K562 (cell line): ENCODE measurements around the gene GPATCH2. TPM values are rescaled to one million over a fixed set of nuclear protein-coding genes. Genes with fewer than 3 reads are reported as not detected.

Source experiments
- ATAC-seq: fragments of 200-7000 bp; cut with Tn5 transposase; 3 replicates; pipeline ENCODE4 v1.9.1; 2020; ENCODE audit warnings: moderate library complexity
- BruUV-seq: library from RNA; stranded (reverse); fragments of 400-500 nt; replicated peaks from 2 replicates; lab custom pipeline; 2021; lab: Mats Ljungman, UMichigan
- CTCF ChIA-PET: fragments of 300-600 bp; formaldehyde crosslinking; extraction: SDS; loops from one replicate; lab custom pipeline; 2021; ENCODE audit warnings: low intra/inter-chr PET ratio; lab: Yijun Ruan, JAX
- POLR2A ChIA-PET: fragments of 300-600, 350-650 bp; sonication (Branson Sonifier 250); formaldehyde crosslinking; extraction: SDS; loops from one replicate; lab custom pipeline; 2021; ENCODE audit warnings: antibody characterized with exemption, inconsistent platforms; lab: Yijun Ruan, JAX
- DNase-seq, 4 experiments: peaks; one replicate each; pipeline versions ENCODE4 v3.0.0 to v3.0.0-alpha.2; 2011 to 2018; ENCODE audit warnings: low spot score in 3 of 4, mixed read lengths in 3 of 4; ENCODE audit errors: extremely low read depth in 1 of 4
- FAIRE-seq: peaks from 2 replicates; lab custom pipeline; 2011; peaks lifted over from hg19 to GRCh38; lab: Jason Lieb, UNC
- H2AFZ ChIP-seq: 2 replicates; pipeline ENCODE4 v1.6.0; 2011; ENCODE audit warnings: low read depth, low read length, control low read depth, inconsistent platforms
- H3K27ac ChIP-seq: fragments of 200-600 bp; 3 replicates; pipeline ENCODE4 v1.8.0; 2011; ENCODE audit warnings: low read depth, mild to moderate bottlenecking, control low read depth, inconsistent platforms, low read length, moderate library complexity, mixed read lengths; ENCODE audit errors: extremely low read depth
- H3K27me3 ChIP-seq, 2 experiments: fragments of 300-600 bp in 1 of 2; 2 replicates in 1 of 2; 3 replicates in 1 of 2; pipeline versions ENCODE4 v1.6.0 to v1.8.0; 2011; ENCODE audit warnings: inconsistent platforms in 2 of 2, low read length in 2 of 2, mild to moderate bottlenecking in 1 of 2, mixed read lengths in 1 of 2, moderate library complexity in 1 of 2; ENCODE audit not compliant: control insufficient read depth in 2 of 2, insufficient read depth in 2 of 2
- H3K36me3 ChIP-seq: fragments of 300-600 bp; 3 replicates; pipeline ENCODE4 v1.8.0; 2011; ENCODE audit warnings: mild to moderate bottlenecking, low read length, inconsistent platforms; ENCODE audit not compliant: control insufficient read depth, insufficient read depth
- H3K4me1 ChIP-seq, 2 experiments: fragments of 200-600 bp in 1 of 2; replicated peaks in 1 of 2; 2 replicates in 1 of 2; 3 replicates in 1 of 2; pipeline versions ENCODE4 v1.5.1 to v1.8.0; 2011; ENCODE audit warnings: inconsistent platforms in 2 of 2, low read length in 2 of 2, mild to moderate bottlenecking in 1 of 2, mixed read lengths in 1 of 2, moderate library complexity in 1 of 2; ENCODE audit not compliant: control insufficient read depth in 2 of 2, insufficient read depth in 2 of 2
- H3K4me2 ChIP-seq: 2 replicates; pipeline ENCODE4 v1.6.1; 2011; ENCODE audit warnings: low read length, control low read depth, inconsistent platforms, mixed read lengths; ENCODE audit not compliant: insufficient read depth
- H3K4me3 ChIP-seq: fragments of 200-600 bp; sonication (generic), shearing (Covaris generic); 2 replicates; pipeline ENCODE4 v1.5.1; 2016; ENCODE audit warnings: control low read depth, inconsistent platforms
- H3K79me2 ChIP-seq: fragments of 200-600 bp; 3 replicates; pipeline ENCODE4 v1.8.0; 2011; ENCODE audit warnings: low read length, inconsistent platforms; ENCODE audit not compliant: control insufficient read depth, insufficient read depth
- H3K9ac ChIP-seq, 2 experiments: 2 replicates each; pipeline versions ENCODE4 v1.6.0 to v1.6.1; 2011; ENCODE audit warnings: low read depth in 2 of 2, low read length in 2 of 2, control low read depth in 1 of 2, inconsistent platforms in 1 of 2, mild to moderate bottlenecking in 1 of 2, mixed read lengths in 1 of 2; ENCODE audit not compliant: insufficient read depth in 1 of 2
- H3K9me1 ChIP-seq: one replicate; pipeline ENCODE4 v1.6.0; 2011; ENCODE audit warnings: inconsistent platforms, mild to moderate bottlenecking, low read length, moderate library complexity; ENCODE audit not compliant: control insufficient read depth, insufficient read depth
- H3K9me3 ChIP-seq: replicated peaks from 2 replicates; pipeline ENCODE4 v1.5.1; 2011; ENCODE audit warnings: low read depth, low read length, inconsistent platforms; ENCODE audit not compliant: control insufficient read depth, insufficient read depth
- H4K20me1 ChIP-seq: replicated peaks from 2 replicates; pipeline ENCODE4 v1.6.1; 2011; ENCODE audit warnings: low read length, inconsistent platforms, mixed read lengths; ENCODE audit not compliant: control insufficient read depth, insufficient read depth
- CREBBP ChIP-seq: IDR thresholded peaks from one replicate; pipeline ENCODE4 v1.6.1; 2012; ENCODE audit warnings: low read depth, mild to moderate bottlenecking, control low read depth, inconsistent platforms, low read length
- EZH2 ChIP-seq: IDR thresholded peaks from 2 replicates; pipeline ENCODE4 v1.6.1; 2012; ENCODE audit warnings: low read depth, mild to moderate bottlenecking, inconsistent platforms, low read length, borderline replicate concordance
- GTF3C2 ChIP-seq: IDR thresholded peaks from 3 replicates; pipeline ENCODE4 v1.6.1; 2011; ENCODE audit warnings: borderline replicate concordance, mild to moderate bottlenecking, moderate library complexity; ENCODE audit not compliant: insufficient read length; ENCODE audit errors: extremely low read depth
- KDM4B ChIP-seq, 2 experiments: fragments of 450-650 bp in 1 of 2; sonication (generic) in 1 of 2; IDR thresholded peaks; 2 replicates each; pipeline ENCODE4 v1.6.1; 2016 to 2017; ENCODE audit warnings: borderline replicate concordance in 2 of 2, antibody characterized with exemption in 1 of 2, low read depth in 1 of 2, mild to moderate bottlenecking in 1 of 2
- MXI1 ChIP-seq: IDR thresholded peaks from 2 replicates; pipeline ENCODE4 v1.6.1; 2011; ENCODE audit warnings: low read depth, mild to moderate bottlenecking, improper control_type of control experiment, low read length
- NR3C1 ChIP-seq: sonication (generic); formaldehyde crosslinking; IDR thresholded peaks from 2 replicates; pipeline ENCODE4 v1.8.1; 2022; ENCODE audit warnings: missing genetic modification reagents
- PTRF ChIP-seq: fragments of 450-650 bp; IDR thresholded peaks from 2 replicates; pipeline ENCODE4 v1.6.1; 2016; ENCODE audit warnings: mild to moderate bottlenecking, missing genetic modification characterization, missing compliant biosample characterization
- TARDBP ChIP-seq: fragments of 450-650 bp; IDR thresholded peaks from 2 replicates; pipeline ENCODE4 v1.6.1; 2016
- TRIM28 ChIP-seq: fragments of 450-650 bp; IDR thresholded peaks from 2 replicates; pipeline ENCODE4 v1.6.1; 2017
- ZNF668 ChIP-seq: fragments of 250-450 bp; sonication (Bioruptor Pico); IDR thresholded peaks from 2 replicates; pipeline ENCODE4 v1.8.0; 2022; ENCODE audit warnings: mild to moderate bottlenecking, inconsistent platforms
- WGBS: fragments of 100-300 bp; shearing (Covaris generic); methylation state at CpG from one replicate; pipeline ENCODE4 v1.1.6; 2016; ENCODE audit warnings: low coverage, mixed read lengths; ENCODE audit not compliant: insufficient coverage; ENCODE audit errors: missing lambda C conversion rate; 5-methylcytosine and 5-hydroxymethylcytosine counted together
- in situ Hi-C: fragments of 300-500 bp; cut with MboI; formaldehyde crosslinking; loops from 4 replicates; pipeline ENCODE4 v1.15.0; 2018; ENCODE audit warnings: inconsistent platforms, mixed read lengths
- intact Hi-C: fragments of 100-400 bp; cut with micrococcal nuclease; formaldehyde crosslinking; loops from 2 replicates; pipeline ENCODE4 v1.14.2; 2022
- polyA plus RNA-seq, 8 experiments: library from polyadenylated mRNA; depleted of rRNA in 4 of 8; stranded (reverse) in 5 of 8; unstranded in 3 of 8; fragments of >200 nt; fragmentation: Nextera tagmentation in 2 of 8; fragmentation: Illumina TruSeq in 1 of 8; extraction: Ambion mirVana in 2 of 8; extraction: Trizol in 1 of 8; gene quantifications; 2 replicates each; pipeline versions ENCODE4 v1.2.1 to v1.2.3, GENCODE V29; 2011 to 2014; ENCODE audit warnings: inconsistent platforms in 1 of 8, missing spikeins in 1 of 8
- total RNA-seq, 7 experiments: library from RNA; depleted of rRNA in 6 of 7; stranded (reverse); fragments of >200 nt in 6 of 7; fragmentation: Illumina TruSeq in 2 of 7; extraction: Trizol in 2 of 7; gene quantifications; 2 replicates each; pipeline versions ENCODE4 v1.2.1 to v1.2.3, GENCODE V29; 2011 to 2021; ENCODE audit warnings: low replicate concordance in 1 of 7
- TF ChIP-seq, protein P1 (sequence below): fragments of 250-450 bp; sonication (Bioruptor Pico); IDR thresholded peaks from 2 replicates; pipeline ENCODE4 v1.9.0; 2021; ENCODE audit warnings: mild to moderate bottlenecking, inconsistent platforms
- TF ChIP-seq, protein P2 (sequence below), 2 experiments: fragments of 250-450 bp in 1 of 2; fragments of 450-650 bp in 1 of 2; sonication (Bioruptor Pico) in 1 of 2; IDR thresholded peaks; 2 replicates each; pipeline versions ENCODE4 v1.6.1 to v1.8.0; 2016 to 2021; ENCODE audit warnings: mild to moderate bottlenecking in 2 of 2, moderate library complexity in 2 of 2, missing compliant biosample characterization in 1 of 2, missing genetic modification characterization in 1 of 2
- TF ChIP-seq, protein P3 (sequence below), 3 experiments: fragments of 200-800 bp in 1 of 3; fragments of 250-450 bp in 1 of 3; fragments of 450-650 bp in 1 of 3; sonication (Bioruptor Pico) in 1 of 3; sonication (Bioruptor generic) in 1 of 3; formaldehyde crosslinking in 1 of 3; IDR thresholded peaks; 2 replicates each; pipeline versions ENCODE4 v1.6.1 to v1.8.0; 2016 to 2022; ENCODE audit warnings: mild to moderate bottlenecking in 2 of 3, missing genetic modification characterization in 2 of 3, missing compliant biosample characterization in 1 of 3, moderate library complexity in 1 of 3

Gene GPATCH2
- total and polyA plus RNA-seq, 9 of the 15 experiments (the other 6 are each of a cell fraction or from before 2014, with no cell fraction given), result 0.38 to 2.0 (median 0.55) TPM

DNA sequence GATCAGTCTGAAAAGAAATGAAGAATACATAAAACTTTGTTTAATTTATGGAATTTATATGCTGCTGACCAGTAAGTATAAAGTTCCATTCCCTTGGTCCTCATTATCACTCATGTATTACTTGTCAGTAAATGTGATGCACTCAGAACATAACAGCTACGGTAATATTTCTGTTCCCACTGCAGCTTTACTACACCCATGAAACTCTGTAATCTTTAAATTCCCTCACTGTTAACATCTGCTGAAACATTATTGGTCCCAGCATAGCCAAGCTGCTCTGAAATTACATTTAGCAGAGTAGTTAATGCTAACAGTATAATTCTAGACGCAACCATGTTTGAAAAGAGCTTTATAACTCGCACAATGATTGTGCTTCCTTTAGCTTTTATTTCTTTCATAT is 238.4 kb downstream of the GPATCH2 start:
- H4K20me1 ChIP-seq, result no peaks in the 10 kb centered on the region
- no peak for ATAC-seq
- TF ChIP-seq MXI1 (no peak), EZH2 (no peak), CREBBP (no peak), KDM4B (IDR thresholded peaks at IDR 0.05; ENCODE audit: borderline replicate concordance in 2 of 2, low read depth in 1 of 2) (no peak), TRIM28 (no peak), TARDBP (no peak), ZNF668 (no peak), NR3C1 (CRISPR knock-in tag) (no peak), PTRF (tag) (no peak), GTF3C2 (no peak)
- TF ChIP-seq, protein P1, sequence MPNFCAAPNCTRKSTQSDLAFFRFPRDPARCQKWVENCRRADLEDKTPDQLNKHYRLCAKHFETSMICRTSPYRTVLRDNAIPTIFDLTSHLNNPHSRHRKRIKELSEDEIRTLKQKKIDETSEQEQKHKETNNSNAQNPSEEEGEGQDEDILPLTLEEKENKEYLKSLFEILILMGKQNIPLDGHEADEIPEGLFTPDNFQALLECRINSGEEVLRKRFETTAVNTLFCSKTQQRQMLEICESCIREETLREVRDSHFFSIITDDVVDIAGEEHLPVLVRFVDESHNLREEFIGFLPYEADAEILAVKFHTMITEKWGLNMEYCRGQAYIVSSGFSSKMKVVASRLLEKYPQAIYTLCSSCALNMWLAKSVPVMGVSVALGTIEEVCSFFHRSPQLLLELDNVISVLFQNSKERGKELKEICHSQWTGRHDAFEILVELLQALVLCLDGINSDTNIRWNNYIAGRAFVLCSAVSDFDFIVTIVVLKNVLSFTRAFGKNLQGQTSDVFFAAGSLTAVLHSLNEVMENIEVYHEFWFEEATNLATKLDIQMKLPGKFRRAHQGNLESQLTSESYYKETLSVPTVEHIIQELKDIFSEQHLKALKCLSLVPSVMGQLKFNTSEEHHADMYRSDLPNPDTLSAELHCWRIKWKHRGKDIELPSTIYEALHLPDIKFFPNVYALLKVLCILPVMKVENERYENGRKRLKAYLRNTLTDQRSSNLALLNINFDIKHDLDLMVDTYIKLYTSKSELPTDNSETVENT (CRISPR knock-in tag), result no peak
- TF ChIP-seq, protein P2, sequence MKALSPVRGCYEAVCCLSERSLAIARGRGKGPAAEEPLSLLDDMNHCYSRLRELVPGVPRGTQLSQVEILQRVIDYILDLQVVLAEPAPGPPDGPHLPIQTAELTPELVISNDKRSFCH (CRISPR knock-in tag; IDR thresholded peaks at IDR 0.05), result no peak
- TF ChIP-seq, protein P2 (tag; IDR thresholded peaks at IDR 0.05), result no peak
- TF ChIP-seq, protein P3, sequence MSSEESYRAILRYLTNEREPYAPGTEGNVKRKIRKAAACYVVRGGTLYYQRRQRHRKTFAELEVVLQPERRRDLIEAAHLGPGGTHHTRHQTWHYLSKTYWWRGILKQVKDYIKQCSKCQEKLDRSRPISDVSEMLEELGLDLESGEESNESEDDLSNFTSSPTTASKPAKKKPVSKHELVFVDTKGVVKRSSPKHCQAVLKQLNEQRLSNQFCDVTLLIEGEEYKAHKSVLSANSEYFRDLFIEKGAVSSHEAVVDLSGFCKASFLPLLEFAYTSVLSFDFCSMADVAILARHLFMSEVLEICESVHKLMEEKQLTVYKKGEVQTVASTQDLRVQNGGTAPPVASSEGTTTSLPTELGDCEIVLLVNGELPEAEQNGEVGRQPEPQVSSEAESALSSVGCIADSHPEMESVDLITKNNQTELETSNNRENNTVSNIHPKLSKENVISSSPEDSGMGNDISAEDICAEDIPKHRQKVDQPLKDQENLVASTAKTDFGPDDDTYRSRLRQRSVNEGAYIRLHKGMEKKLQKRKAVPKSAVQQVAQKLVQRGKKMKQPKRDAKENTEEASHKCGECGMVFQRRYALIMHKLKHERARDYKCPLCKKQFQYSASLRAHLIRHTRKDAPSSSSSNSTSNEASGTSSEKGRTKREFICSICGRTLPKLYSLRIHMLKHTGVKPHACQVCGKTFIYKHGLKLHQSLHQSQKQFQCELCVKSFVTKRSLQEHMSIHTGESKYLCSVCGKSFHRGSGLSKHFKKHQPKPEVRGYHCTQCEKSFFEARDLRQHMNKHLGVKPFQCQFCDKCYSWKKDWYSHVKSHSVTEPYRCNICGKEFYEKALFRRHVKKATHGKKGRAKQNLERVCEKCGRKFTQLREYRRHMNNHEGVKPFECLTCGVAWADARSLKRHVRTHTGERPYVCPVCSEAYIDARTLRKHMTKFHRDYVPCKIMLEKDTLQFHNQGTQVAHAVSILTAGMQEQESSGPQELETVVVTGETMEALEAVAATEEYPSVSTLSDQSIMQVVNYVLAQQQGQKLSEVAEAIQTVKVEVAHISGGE (CRISPR knock-in tag; IDR thresholded peaks at IDR 0.05), result no peak

More for the DNA sequence above, 238.4 kb downstream of the GPATCH2 start:
- FAIRE-seq, result no peak
- CTCF ChIA-PET, result no interaction called here
- intact Hi-C loops, result no loop called here
- in situ Hi-C loops, result no loop called here
- H3K9me3 ChIP-seq, result no peaks in the 10 kb centered on the region
- 1% methylated on average over 3 of the region's 3 CpGs for WGBS
- no peaks in the 10 kb centered on the region for H3K9me1 ChIP-seq
- POLR2A ChIA-PET, result no interaction called here
- no peaks in the 10 kb centered on the region for H3K36me3 ChIP-seq
- H3K79me2 ChIP-seq, result no peaks in the 10 kb centered on the region
- H3K4me1 ChIP-seq, result no peaks in the 10 kb centered on the region
- no peak overlapping the region for H3K4me2 ChIP-seq
- no peak overlapping the region for H3K9ac ChIP-seq
- DNase-seq, result no peak
- BruUV-seq, result no TSS peak
- no peak overlapping the region for H3K27ac ChIP-seq
- no peak overlapping the region for H3K4me3 ChIP-seq
- H2AFZ ChIP-seq, result no peak overlapping the region
- H3K27me3 ChIP-seq, result no peaks in the 10 kb centered on the region
